IMR-90 (cell line): Measurements from ENCODE around the gene RRN3.
A peak's percentile ranks its signal among the peaks of the same experiment; 100 is the strongest.
"Not testable (repeated sequence)": the region's sequence is repeated elsewhere in the genome, so short reads cannot be mapped to it uniquely, and the experiment has no call there.

Source experiments
- BHLHE40 ChIP-seq: fragments of 150-350 bp; IDR thresholded peaks from 2 replicates; pipeline ENCODE4 v1.6.1; 2016; ENCODE audit warnings: mild to moderate bottlenecking, low read depth, low read length
- CEBPB ChIP-seq: IDR thresholded peaks from 2 replicates; pipeline ENCODE4 v1.6.1; 2012; ENCODE audit warnings: low read depth, low read length, improper control_type of control experiment
- CHD1 ChIP-seq: IDR thresholded peaks from 2 replicates; pipeline ENCODE4 v1.6.1; 2012; ENCODE audit warnings: low read depth, low read length, improper control_type of control experiment
- CTCF ChIP-seq: conservative IDR thresholded peaks from 2 replicates; pipeline ENCODE4 v1.5.1; 2012; ENCODE audit warnings: mild to moderate bottlenecking, low read depth, low read length, improper control_type of control experiment
- FOS ChIP-seq: fragments of 150-350 bp; IDR thresholded peaks from 2 replicates; pipeline ENCODE4 v1.6.1; 2016; ENCODE audit warnings: low read depth, low read length
- MAFK ChIP-seq: IDR thresholded peaks from 2 replicates; pipeline ENCODE4 v1.6.1; 2012; ENCODE audit warnings: low read depth, low read length, improper control_type of control experiment
- MAZ ChIP-seq: IDR thresholded peaks from 2 replicates; pipeline ENCODE4 v1.6.1; 2012; ENCODE audit warnings: low read depth, mild to moderate bottlenecking, low read length, improper control_type of control experiment, moderate library complexity, borderline replicate concordance
- MXI1 ChIP-seq: IDR thresholded peaks from 2 replicates; pipeline ENCODE4 v1.6.1; 2012; ENCODE audit warnings: low read depth, mild to moderate bottlenecking, low read length, moderate library complexity, borderline replicate concordance
- POLR2A ChIP-seq: IDR thresholded peaks from 2 replicates; pipeline ENCODE4 v1.6.1; 2012; ENCODE audit warnings: mild to moderate bottlenecking, low read depth, low read length
- RAD21 ChIP-seq: IDR thresholded peaks from 2 replicates; pipeline ENCODE4 v1.6.1; 2012; ENCODE audit warnings: low read length, improper control_type of control experiment
- RFX5 ChIP-seq: IDR thresholded peaks from 2 replicates; pipeline ENCODE4 v1.8.0; 2012; ENCODE audit warnings: low read depth, mild to moderate bottlenecking, low read length, moderate library complexity
- SMC3 ChIP-seq: fragments of 150-350 bp; IDR thresholded peaks from 2 replicates; pipeline ENCODE4 v1.6.1; 2016; ENCODE audit warnings: low read depth, mild to moderate bottlenecking, antibody characterized with exemption, low read length, moderate library complexity
- USF2 ChIP-seq: fragments of 150-350 bp; IDR thresholded peaks from 2 replicates; pipeline ENCODE4 v1.6.1; 2017; ENCODE audit warnings: mild to moderate bottlenecking, antibody characterized with exemption, low read length, low read depth

GRCh38 chr16:15015671-15016070, 78.4 kb downstream of the RRN3 start:
- not testable (repeated sequence) for TF ChIP-seq CTCF, POLR2A, FOS, SMC3, CHD1, USF2, BHLHE40, MAZ, CEBPB, MXI1, RAD21, RFX5
- TF ChIP-seq MAFK: peak; percentile 70
